HG03565 (cell line): Measurements from ENCODE around the gene DUSP9.

Source experiments
- ATAC-seq: cut with Tn5 transposase; IDR thresholded peaks from one replicate; pipeline ENCODE4 v1.9.1; 2021; ENCODE audit warnings: mild to moderate bottlenecking, moderate library complexity; ENCODE audit not compliant: unreplicated experiment

Gene DUSP9

DNA sequence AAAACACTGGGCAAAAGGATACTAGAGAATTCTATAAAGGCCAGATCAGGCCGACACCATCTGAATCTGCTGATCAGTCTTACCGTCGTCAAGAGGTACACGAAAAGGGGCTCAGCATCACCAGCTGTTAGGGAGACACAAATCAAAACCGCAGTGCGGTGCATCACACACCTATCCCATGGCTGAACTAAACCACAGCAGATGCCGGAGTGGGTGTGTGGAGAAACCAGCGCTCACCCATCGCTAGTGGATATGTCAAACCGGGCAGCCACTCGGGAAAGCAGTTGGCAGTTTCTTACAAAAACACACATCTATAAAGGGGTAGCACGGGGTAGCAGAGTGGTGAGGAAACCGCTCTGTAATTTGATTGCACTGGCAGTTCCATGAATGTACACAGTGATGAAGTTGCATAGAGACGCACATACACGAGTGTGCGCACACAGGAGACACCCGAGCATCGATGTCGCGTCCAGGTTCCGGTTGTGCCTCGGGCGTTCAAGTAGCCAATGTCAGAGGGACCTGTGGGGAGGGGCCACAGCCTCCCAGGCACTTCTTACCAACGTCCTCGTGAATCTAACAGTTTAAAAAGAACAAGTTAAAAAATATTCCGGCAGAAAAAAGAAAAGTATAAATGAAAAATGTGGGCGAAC lies 24.9 kb upstream of the DUSP9 start:
- ATAC-seq, result no peak

DNA sequence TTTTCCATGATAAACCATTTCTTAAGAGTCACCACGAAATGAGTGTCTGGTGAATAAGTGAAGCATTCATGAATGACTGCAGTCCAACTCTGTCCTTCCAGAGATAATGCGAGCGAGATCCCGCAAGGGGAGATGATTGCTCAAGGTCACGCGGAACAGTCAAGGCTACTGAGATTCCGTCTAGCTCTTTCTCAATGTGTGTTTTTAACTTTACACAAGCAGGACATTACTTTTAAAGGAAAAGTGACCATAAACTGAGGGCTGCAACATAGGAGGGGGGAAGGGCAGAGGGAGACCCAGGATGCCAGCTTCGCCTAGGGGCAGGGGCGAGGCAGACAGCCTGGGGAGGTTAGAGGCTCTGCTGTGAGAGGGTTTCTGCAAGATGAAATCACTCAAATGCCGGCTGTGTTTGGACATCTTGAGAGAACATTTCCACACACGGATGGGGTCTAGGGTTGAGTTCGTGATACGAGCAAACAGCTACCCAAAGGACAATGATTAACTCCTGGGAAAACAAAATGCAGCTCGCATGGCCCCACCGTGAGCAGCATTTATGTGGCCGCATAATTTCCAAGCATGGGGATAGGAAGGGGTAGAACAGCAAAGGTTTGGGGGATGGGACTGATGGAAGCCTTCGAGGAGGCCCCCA lies 24.2 kb upstream of the DUSP9 start:
- no peak for ATAC-seq

DNA sequence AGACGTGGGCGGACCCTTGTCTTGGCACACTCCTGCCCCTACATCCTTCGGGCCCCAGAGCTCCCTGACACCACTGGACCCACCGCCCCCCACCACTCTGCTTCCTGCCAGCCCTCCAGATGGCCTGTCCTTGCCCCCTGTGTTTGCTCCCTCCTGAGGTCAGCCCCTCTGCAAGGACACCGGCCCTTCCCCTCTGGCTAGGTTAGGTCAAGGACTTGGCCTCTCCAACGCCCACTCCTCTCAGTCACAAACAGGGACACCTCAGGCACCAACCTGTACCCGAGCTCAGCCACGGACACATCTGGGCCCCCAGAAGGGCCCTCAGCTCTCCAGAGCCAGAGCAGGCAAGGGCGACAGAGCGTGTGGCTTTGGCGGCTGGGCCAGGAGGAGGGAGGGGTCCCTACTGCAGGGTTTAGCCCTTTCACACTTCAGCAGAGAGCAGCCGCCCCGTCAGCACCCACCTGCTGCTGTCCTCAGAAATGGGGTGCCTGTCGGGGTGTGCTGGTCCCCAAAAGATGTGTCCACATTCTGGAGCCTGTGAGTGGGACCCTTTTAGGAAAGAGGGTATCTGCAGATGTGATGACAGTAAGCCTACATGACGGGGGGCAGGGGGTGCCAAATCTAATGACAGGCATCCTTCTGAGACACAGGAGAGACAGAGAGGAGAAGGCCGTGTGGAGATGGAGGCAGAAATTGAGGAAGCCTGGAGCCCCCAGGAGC lies 23.5 kb upstream of the DUSP9 start:
- ATAC-seq, result no peak

DNA sequence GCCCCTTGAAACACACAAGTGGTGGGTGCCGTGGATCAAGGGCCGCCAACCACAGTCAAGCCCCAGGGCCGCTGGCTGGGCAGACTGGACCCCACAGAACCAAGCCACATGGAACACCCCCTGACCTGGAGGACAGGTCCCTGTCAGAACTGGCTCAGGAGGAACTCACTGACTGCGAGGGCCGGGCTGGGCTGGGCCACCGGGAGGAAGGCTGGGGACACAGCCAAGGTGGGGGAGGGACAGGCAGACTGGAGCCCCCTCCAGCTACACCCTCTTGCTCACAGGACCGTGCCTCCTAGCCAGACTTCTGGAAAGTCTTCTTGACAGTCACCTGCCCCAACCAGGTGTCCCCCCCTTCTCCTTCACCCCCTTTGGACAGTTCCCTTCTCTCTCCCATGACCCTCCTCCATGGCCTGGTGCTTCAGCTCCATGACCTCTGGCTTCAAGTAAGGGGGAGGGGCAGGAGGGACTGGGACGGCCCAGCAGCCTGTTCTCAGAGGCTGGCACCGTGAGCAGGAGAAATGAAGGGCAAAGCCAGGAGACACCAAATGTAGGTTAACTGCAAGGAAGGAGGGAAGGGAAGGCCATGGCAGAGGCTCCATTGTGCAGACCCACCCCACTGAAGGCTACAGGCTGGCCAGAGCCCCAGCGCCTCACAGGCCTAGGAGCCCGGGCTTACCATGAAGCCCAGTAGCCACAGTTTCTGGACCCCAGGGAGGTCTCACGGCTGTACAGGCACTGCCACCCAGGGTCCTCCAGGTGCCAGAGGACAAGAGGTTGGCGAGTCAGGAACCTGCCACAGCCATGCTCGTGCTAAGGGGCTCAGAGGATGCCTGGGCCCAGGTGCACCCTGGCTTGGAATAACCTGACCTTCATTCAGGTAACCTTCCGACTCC lies 22.6 kb upstream of the DUSP9 start:
- no peak for ATAC-seq

DNA sequence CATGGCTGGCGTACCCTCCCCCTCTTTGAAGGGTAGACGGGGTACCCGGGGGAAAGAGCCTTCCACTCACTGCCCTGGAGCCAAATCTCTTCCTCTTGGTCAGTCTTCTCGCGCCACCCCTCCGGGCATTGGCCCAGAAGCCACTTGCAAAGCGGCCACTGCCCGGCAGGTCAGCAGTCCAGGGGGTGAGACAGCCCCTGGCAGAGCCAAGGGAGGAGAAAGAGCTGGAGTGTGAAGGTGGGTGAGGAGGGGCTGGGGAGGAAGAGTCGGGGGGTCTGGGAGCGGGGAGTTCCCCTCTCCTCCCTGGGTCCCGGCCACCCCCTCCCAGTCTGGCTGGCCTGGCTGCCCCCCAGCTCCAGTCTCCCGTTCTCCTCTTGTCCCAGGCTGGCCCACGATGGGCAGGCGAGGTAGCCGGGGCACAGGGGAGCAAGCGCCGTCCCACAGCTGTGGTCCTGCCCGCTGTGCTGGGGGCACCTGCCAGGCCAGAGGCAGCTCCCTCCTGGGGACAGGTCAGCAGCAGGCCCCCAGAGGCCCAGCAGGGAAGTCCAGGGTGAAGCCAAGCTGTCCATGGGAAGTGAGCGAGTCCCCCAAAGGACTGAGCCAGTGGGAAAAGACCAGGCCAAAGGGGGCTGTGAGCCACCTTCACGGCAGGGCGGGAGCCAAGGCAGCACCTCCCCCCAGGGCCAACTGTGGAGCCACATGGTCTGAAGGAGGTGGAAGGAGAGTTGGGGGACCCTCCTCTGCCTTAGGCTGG lies 21.6 kb upstream of the DUSP9 start:
- no peak for ATAC-seq

DNA sequence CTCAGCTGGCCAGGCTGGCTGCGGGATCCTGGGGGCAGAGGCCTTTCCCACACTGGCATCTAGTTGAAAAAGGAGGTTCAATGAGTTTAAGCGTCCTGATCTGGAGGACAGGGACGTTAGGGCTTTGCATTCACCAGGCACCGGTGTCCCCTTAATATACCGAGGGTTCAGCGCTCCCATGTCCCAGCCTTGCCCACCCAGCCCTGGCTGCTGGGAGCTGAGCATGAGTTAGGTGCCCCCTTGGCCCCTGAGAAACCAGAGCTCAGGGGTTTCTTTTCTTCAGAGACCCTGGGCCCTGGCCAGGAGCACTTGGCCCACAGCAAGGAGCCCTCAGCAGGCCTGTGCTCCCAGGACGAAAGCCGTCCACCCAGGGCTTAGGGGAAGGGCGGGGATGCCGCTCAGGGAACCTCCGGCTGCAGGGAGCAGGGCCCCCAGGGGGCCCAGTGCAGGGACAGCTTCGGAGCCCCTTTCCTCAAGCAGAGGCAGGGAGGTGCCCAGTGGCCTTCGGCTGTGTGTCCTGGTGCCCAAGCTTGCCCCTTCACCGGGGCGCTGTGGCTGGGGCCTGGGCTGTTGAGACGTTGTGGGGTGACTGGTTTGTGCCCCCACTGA lies 20.9 kb upstream of the DUSP9 start:
- no peak for ATAC-seq

DNA sequence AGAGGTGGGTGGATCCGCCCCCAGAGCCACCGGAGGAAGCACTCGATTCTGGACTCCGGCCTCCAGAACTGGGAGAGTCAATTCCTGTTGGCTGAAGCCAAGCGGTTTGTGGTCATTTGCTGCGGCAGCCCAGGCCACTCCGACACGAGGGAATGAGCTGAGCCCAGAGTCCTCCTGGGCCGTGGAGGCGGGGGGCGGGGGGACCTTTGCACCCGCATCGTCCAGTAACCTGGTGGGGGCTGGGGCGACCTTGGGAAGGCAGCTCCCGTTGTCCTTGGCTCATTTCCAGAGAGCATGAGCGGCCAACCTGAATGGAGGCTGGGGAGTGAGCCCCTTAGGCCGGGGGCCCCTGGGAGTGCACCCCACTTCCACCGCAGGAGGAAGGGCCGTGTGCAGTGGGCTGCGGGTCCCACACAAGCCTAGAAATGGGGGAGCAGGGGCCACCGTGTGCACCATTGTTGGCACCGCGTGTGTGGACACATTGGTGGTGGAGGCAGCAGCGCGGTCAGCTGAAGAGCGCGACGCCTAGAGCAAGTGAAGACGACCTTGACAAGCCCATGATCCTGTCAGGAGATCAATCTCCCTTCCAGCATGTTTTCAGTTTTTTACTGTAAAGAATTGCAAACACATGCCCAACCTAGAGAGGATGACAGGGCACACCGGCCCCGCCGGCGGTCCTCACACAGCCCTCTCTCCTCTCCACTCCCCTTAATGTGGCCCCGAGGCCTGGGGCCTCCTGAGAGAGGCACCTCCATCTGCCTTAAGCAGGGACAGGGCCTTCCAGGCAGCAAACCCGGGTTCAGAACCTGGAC lies 19.9 kb upstream of the DUSP9 start:
- ATAC-seq, result no peak

DNA sequence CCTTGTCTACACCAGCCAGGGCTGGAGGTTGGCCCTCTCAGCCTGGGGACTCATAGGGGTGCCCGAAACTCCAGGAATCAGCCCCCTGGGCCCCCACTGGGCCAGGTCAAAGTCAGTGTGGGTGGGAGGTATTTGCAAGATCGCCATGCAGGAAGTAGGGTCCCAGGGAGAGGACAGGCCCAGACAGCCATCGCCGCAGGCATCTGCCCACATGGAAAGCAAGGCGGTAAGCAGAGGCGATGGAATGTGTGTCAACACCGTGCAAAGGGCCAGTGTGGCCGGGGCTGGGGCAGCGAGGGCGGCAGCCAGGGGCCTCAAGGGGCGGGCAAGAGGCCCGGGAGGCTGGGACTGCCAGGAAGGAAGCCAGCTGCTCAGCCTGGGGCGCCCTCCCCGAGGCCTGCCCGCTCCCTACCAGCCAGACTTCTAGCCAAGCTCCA lies 19.3 kb upstream of the DUSP9 start:
- ATAC-seq, result no peak

DNA sequence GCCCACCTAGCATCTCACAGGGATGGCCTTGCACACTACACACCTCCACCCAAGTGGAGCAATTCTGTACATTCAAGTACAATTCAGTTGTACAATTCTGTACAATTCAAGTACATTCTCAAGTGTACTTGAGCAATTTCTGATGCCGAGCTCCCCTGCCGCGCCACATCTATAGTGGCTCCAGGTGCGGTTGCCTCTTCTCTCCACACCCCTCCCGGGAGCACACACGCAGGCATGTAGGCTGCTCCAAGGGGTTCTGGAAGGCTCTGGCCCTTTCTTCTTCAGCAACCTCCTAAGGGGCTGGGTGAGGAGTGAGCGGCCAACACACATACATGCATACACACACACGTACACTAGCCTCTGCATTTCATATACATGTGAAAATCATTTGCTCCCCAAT lies 18.9 kb upstream of the DUSP9 start:
- no peak for ATAC-seq

DNA sequence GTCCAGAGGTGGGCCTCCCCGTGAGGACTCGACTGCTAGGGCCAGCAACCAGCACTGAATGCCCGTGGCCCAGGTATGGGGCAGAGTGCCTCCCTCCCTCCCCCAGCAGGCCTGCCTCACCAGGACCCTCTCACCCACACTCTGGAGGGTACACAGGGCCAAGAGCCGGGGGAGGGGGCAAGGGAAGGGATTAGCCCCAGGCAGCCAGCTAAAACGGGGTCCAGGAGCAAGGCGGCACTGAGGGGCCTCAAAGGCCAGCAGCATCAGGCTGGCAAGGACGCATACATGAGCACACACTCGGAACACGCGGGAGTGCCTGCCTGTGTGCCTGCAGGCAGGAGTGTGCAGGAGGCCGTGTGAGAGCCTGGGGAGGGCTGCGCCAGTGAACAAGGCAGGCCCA lies 18.3 kb upstream of the DUSP9 start:
- ATAC-seq, result no peak

DNA sequence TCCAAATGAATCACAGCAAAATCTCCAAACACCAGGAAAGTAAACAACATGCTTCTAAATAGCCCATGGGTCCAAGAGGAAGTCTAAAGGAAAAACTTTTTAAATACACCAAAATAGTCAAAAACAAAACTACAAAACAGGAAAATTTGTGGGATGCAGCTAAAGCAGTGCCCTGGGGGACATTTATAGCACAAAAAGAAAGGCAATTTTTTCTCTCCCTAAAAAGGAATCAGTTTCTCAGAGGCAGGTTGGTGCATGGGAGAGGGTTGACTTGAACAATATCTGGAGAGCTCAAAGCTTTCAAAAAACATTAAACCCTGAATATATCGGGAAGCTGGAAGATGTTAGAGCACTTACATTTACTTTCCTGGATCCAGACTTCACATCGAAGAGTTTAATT lies 15.7 kb upstream of the DUSP9 start:
- no peak for ATAC-seq

DNA sequence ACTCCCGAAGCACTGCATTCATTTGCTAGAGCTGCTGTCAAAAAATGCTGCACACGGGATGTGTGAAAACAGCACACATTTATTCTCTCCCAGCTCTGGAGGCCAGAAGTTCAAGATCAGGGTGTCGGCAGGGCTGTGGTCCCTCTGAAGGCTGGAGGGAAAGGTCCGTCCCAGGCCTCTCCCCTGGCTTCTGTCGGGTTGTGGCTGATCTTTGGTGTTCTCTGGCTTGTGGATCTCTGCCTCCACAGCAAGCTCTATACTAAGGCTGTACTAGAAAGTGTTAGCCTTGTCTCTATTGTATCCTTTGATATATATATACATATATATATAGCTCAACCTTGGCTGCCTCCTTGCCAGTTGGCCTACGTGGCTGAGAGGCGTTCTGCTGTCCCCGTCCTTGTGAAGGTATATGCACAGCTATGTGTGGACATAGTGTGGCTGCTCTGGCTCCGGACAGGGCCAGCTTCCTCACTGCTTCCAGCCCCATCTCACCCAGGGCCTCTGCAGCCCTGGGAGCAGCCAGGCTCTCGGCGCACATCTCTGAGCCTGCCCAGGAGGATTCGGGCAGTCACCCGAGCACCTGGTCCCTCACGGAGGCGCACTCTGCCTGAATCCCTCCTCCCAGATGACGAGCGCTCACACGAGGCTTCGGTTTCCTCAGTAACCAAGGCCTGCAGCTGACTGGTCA lies 15.0 kb upstream of the DUSP9 start:
- ATAC-seq, result no peak

DNA sequence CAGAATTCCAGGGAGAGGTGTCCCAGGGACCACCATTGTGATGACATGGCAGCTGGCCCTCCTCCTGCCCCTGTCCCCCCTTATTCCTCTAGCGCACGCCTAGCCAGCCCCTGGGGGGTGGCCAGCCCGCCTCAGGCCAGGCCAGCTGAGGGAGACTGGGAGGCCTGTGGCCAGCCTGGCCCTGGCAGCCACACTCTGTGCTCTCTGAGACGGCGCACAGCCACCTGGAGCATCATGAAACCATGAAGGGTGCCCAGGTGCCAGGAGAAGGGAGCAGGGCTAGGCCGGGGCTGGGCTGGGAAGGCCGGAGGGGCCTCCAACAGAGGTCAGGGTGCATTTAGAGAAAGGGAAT lies 14.4 kb upstream of the DUSP9 start:
- no peak for ATAC-seq

DNA sequence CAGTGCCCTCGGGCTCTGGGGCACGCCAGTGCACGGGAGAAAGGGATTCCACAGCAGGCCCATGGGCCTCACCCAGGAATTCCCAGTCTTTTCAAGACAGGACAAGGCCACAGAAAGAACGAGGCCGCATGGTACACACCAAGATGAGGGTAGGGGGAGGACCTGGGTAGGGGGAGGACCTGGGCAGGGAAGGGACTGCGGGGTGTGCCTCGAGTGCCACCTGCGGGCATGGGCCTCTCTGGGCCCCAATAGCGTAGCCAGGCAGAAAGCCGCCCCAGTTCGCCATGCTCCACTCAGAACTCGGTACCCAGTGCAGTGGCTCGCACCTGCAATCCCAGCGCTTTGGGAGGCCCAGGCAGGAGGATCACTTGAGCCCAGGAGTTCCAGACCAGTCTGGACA lies 14.0 kb upstream of the DUSP9 start:
- ATAC-seq, result no peak

DNA sequence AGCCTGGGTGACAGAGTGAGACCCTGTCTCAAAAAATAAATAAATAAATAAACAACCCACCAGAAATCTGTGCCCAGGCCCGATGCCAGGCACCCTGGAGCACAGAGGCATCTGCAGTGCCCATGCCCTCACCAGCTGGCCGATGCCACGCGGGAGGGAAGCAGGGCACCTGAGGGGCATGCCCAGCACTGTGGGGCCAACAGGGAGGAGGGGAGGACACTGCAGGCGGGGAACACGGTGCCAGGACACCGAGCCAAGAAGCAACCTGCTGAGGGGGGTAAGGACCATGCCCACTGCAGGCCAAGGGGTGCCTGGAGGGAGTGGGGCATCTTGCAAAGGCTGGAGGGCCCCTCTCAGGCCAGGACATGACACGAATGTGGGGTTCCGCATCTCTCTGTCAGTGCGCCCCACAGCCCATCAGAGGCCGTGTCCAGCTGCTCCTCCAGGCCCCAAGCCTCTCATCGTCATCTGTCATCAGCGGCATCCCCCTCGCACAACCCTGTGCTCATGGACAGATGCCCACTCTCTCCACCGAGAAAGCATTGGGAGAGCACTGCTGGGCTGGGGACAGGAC lies 13.3 kb upstream of the DUSP9 start:
- ATAC-seq, result no peak

DNA sequence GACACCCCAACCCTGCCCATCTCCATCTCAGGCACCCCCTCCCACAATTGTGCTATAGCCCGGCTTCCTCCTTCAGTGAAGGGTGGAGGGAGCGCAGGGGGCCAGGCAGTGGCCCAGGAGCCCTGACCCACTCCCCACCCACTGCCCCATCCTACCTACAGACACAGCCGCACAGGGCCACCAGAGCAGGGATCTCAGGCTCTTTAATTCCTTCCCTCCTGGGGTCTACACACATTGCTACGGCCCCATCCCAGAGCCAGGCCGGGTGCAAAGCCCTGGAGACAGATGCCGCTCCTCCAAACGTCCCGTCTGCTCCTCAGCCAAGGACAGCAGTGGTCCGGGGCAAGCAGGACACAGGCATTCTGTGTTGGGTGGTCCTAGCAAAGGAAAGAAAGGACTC lies 12.8 kb upstream of the DUSP9 start:
- ATAC-seq, result no peak

DNA sequence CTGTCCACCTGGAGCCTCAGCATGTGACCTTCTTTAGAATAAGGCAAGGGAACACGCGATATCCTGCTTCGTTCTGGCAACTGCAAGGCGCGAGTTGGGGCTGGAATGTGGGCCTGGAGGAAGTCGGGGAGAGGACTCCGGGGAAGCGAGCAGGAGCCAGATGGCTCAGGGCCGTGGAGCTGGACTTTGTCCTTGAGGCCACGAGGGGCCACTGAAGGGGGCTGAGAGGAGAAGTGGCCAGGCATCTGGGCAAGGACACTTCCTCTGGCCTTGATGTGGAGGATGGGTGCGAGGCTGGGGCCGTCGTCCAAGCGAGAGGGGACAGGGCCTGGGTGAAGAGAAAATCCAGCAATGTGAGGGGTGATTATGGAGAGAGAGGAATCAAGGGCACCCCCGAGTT lies 12.2 kb upstream of the DUSP9 start:
- ATAC-seq, result no peak

DNA sequence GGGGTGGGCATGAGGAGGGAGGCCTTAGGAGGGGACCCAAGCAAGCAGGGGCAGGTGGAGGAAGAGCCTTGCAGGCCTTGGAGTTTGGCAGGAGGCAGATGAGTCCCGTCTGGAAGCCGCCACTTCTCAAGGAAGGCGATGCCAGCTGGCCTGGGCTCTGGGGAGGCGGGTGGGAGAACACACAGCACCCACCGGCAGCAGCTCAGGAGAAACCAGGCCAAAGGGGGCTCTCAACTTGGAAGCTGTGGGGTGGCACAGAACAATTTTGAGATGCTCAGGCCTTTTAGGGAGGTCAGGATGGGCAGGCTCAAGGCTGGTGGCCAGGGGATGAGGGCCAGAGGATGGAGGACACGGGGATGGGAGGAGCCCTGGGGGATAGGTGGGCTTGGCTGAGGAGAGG lies 11.6 kb upstream of the DUSP9 start:
- no peak for ATAC-seq
